Cerebellar cortex (tissue), 1 donor: ENCODE measurements around the gene ID3.

Experiments
- DNase-seq: peaks from one replicate; pipeline ENCODE4 v3.0.0-alpha.2; 2015; ENCODE audit warnings: low spot score

The ID3 gene

GRCh38 chr1:23526329-23527041, 32.8 kb downstream of the ID3 start:
- no peak for DNase-seq

- DNase-seq, result no peak
These were observed 33.6 kb downstream of the ID3 start for GRCh38 chr1:23525558-23526250.

GRCh38 chr1:23524716-23525401, 34.4 kb downstream of the ID3 start:
- no peak for DNase-seq

DNA sequence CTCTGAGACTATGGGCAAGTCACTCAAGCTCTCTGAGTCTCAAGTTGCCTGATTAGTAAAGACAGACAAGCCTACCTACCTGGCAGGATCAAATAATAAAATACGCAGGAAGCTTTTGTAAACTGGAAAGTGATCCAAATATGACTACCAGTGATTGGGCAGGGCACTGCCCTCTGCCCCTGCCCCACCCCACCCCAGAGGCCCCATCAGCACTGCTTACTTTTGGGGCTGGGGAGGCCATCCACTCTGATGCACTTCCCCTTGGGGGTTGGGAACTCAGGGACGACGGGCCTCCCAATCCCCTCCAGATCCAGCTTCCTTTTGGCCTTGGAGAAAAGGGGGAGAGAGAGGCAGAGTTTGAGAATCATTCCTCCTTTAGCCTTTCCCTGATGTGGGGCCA, 35.1 kb downstream of the ID3 start:
- no peak for DNase-seq

DNA sequence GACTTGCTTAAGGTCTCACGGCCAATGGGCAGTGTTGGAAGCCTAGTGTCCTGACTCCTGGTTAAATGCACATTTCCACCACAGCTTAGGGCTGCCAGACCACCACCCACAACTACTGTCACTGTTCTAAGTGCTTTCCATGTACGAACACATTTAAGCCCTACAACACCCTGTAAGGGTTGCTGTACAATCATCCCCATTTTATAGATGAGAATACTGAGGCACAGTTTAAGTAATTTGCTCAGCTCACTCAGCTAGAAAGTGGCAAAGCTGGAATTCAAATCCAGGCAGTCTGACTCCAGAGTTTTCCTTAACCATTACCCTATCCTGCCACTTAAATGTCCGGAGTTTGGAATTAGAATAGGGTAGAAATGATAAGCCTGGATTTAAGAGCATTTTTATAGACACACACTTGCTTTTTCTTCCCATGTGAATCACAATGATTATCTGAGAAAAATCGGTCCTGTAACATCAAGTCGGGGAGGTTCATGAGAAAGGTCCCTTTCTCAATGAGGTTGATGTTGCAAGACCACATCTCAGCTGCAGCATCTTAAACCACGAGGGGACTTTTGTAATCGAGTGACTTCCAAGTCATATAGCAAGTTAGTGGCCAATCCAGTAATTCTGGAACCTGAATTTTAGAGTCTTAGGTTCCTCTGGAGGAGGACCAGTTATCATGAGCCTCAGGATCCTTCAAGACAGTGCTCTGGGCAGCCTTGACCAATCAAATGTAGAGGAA, 36.9 kb downstream of the ID3 start:
- DNase-seq, result no peak

DNA sequence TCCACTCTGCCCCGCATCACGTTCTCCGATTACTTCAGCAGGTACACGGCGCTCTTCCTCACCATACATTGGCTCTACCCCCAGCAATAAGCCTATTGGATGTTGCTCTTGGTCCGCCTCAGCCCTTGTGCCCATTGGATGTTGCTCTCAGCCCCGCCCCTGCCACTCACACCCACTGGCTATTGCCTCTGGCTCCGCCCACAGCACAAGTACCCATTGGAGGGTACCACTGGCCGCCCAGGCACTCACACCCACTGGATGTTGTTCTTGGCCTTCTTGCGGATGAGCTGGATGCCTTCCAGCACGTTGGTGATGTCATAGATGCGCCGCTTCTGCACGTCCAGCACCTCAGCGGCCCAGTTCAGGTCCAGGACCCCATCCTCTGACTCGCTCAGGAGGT, 37.7 kb downstream of the ID3 start:
- no peak for DNase-seq

GRCh38 chr1:23517581-23517980, 41.7 kb downstream of the ID3 start:
- no peak for DNase-seq

GRCh38 chr1:23515905-23516304, 43.4 kb downstream of the ID3 start:
- DNase-seq, result no peak

DNA sequence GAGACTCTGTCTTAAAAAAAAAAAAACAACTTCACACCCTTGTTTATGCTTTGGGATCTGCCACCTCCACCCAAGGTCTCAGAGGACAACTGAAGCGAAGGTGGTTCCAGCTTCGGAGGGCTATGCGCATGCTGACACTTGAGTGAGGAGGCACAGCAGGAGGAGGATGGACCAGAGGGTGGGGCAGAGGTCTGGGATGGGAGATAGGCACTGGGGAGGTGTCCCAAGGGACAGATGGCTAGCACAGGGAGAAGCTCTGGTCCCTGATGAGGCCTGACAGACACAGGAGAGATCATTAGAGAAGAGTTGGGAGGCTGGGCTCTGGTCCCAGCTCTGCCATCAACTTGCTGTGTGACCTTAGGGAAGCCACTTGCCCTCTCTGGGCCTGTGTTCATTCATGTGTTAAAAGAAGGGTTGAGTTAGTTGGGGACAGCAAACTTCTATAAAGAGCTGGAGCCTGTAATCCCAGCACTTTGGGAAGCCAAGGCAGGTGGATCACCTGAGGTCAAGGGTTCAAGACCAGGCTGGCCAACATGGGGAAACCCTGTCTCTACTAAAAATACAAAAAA, 45.1 kb downstream of the ID3 start:
- no peak for DNase-seq

DNA sequence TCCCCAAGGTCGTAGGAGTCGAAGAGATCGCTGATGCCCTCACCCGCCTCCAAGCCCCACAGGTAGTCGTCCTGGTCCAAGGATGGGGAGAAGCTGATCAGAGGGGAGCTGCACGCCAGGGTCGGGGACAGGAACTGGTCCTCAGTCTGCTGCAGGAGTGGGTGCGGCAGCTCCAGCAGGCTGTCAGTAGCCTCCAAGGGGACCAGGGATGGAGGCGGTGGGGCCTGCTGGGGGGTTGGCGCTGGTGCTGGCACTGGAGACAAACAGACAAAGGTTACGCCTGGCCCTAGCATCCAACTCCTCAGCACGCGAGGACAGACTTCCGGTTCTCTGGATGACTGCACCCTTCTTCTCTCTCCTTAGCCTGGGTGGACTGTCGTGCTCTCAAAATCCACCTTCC, 49.4 kb downstream of the ID3 start:
- no peak for DNase-seq
